K562 (cell line): ENCODE results near the gene PLPP7. TPM values are rescaled to one million over a fixed set of nuclear protein-coding genes. Genes with fewer than 3 reads are reported as not detected.

Experiments used
- ATAC-seq: fragments of 200-7000 bp; cut with Tn5 transposase; 3 replicates; pipeline ENCODE4 v1.9.1; 2020; ENCODE audit warnings: moderate library complexity
- BruUV-seq: library from RNA; stranded (reverse); fragments of 400-500 nt; replicated peaks from 2 replicates; lab custom pipeline; 2021; lab: Mats Ljungman, UMichigan
- CTCF ChIA-PET: fragments of 300-600 bp; formaldehyde crosslinking; extraction: SDS; loops from one replicate; lab custom pipeline; 2021; ENCODE audit warnings: low intra/inter-chr PET ratio; lab: Yijun Ruan, JAX
- POLR2A ChIA-PET: fragments of 300-600, 350-650 bp; sonication (Branson Sonifier 250); formaldehyde crosslinking; extraction: SDS; loops from one replicate; lab custom pipeline; 2021; ENCODE audit warnings: antibody characterized with exemption, inconsistent platforms; lab: Yijun Ruan, JAX
- DNase-seq, 4 experiments: peaks; one replicate each; pipeline versions ENCODE4 v3.0.0 to v3.0.0-alpha.2; 2011 to 2018; ENCODE audit warnings: low spot score in 3 of 4, mixed read lengths in 3 of 4; ENCODE audit errors: extremely low read depth in 1 of 4
- FAIRE-seq: peaks from 2 replicates; lab custom pipeline; 2011; peaks lifted over from hg19 to GRCh38; lab: Jason Lieb, UNC
- H2AFZ ChIP-seq: 2 replicates; pipeline ENCODE4 v1.6.0; 2011; ENCODE audit warnings: low read depth, low read length, control low read depth, inconsistent platforms
- H3K27ac ChIP-seq: fragments of 200-600 bp; 3 replicates; pipeline ENCODE4 v1.8.0; 2011; ENCODE audit warnings: low read depth, mild to moderate bottlenecking, control low read depth, inconsistent platforms, low read length, moderate library complexity, mixed read lengths; ENCODE audit errors: extremely low read depth
- H3K27me3 ChIP-seq, 2 experiments: fragments of 300-600 bp in 1 of 2; 2 replicates in 1 of 2; 3 replicates in 1 of 2; pipeline versions ENCODE4 v1.6.0 to v1.8.0; 2011; ENCODE audit warnings: inconsistent platforms in 2 of 2, low read length in 2 of 2, mild to moderate bottlenecking in 1 of 2, mixed read lengths in 1 of 2, moderate library complexity in 1 of 2; ENCODE audit not compliant: control insufficient read depth in 2 of 2, insufficient read depth in 2 of 2
- H3K36me3 ChIP-seq: fragments of 300-600 bp; 3 replicates; pipeline ENCODE4 v1.8.0; 2011; ENCODE audit warnings: mild to moderate bottlenecking, low read length, inconsistent platforms; ENCODE audit not compliant: control insufficient read depth, insufficient read depth
- H3K4me1 ChIP-seq, 2 experiments: fragments of 200-600 bp in 1 of 2; replicated peaks in 1 of 2; 2 replicates in 1 of 2; 3 replicates in 1 of 2; pipeline versions ENCODE4 v1.5.1 to v1.8.0; 2011; ENCODE audit warnings: inconsistent platforms in 2 of 2, low read length in 2 of 2, mild to moderate bottlenecking in 1 of 2, mixed read lengths in 1 of 2, moderate library complexity in 1 of 2; ENCODE audit not compliant: control insufficient read depth in 2 of 2, insufficient read depth in 2 of 2
- H3K4me2 ChIP-seq: 2 replicates; pipeline ENCODE4 v1.6.1; 2011; ENCODE audit warnings: low read length, control low read depth, inconsistent platforms, mixed read lengths; ENCODE audit not compliant: insufficient read depth
- H3K4me3 ChIP-seq: fragments of 200-600 bp; sonication (generic), shearing (Covaris generic); 2 replicates; pipeline ENCODE4 v1.5.1; 2016; ENCODE audit warnings: control low read depth, inconsistent platforms
- H3K79me2 ChIP-seq: fragments of 200-600 bp; 3 replicates; pipeline ENCODE4 v1.8.0; 2011; ENCODE audit warnings: low read length, inconsistent platforms; ENCODE audit not compliant: control insufficient read depth, insufficient read depth
- H3K9ac ChIP-seq, 2 experiments: 2 replicates each; pipeline versions ENCODE4 v1.6.0 to v1.6.1; 2011; ENCODE audit warnings: low read depth in 2 of 2, low read length in 2 of 2, control low read depth in 1 of 2, inconsistent platforms in 1 of 2, mild to moderate bottlenecking in 1 of 2, mixed read lengths in 1 of 2; ENCODE audit not compliant: insufficient read depth in 1 of 2
- H3K9me1 ChIP-seq: one replicate; pipeline ENCODE4 v1.6.0; 2011; ENCODE audit warnings: inconsistent platforms, mild to moderate bottlenecking, low read length, moderate library complexity; ENCODE audit not compliant: control insufficient read depth, insufficient read depth
- H3K9me3 ChIP-seq: replicated peaks from 2 replicates; pipeline ENCODE4 v1.5.1; 2011; ENCODE audit warnings: low read depth, low read length, inconsistent platforms; ENCODE audit not compliant: control insufficient read depth, insufficient read depth
- H4K20me1 ChIP-seq: replicated peaks from 2 replicates; pipeline ENCODE4 v1.6.1; 2011; ENCODE audit warnings: low read length, inconsistent platforms, mixed read lengths; ENCODE audit not compliant: control insufficient read depth, insufficient read depth
- ATF1 ChIP-seq, 2 experiments: fragments of 450-650 bp in 1 of 2; IDR thresholded peaks; 2 replicates each; pipeline ENCODE4 v1.6.1; 2016; ENCODE audit warnings: missing compliant biosample characterization in 1 of 2, missing genetic modification characterization in 1 of 2
- BCOR ChIP-seq: fragments of 450-650 bp; IDR thresholded peaks from 2 replicates; pipeline ENCODE4 v1.6.1; 2016
- CTCFL ChIP-seq: IDR thresholded peaks from 2 replicates; pipeline ENCODE4 v1.6.1; 2011; ENCODE audit warnings: borderline replicate concordance, low read depth, mild to moderate bottlenecking, moderate library complexity, low read length; ENCODE audit not compliant: insufficient read depth, poor library complexity, severe bottlenecking
- ESRRA ChIP-seq: fragments of 450-650 bp; IDR thresholded peaks from 2 replicates; pipeline ENCODE4 v1.6.1; 2014; ENCODE audit warnings: low read depth, mild to moderate bottlenecking, moderate library complexity, borderline replicate concordance
- FOXA1 ChIP-seq: fragments of 450-650 bp; IDR thresholded peaks from 2 replicates; pipeline ENCODE4 v1.6.1; 2016; ENCODE audit warnings: mild to moderate bottlenecking, borderline replicate concordance
- FOXP1 ChIP-seq: sonication (generic); formaldehyde crosslinking; IDR thresholded peaks from 2 replicates; pipeline ENCODE4 v1.8.0; 2022; ENCODE audit warnings: mild to moderate bottlenecking, missing genetic modification reagents
- GABPA ChIP-seq: fragments of 200-800 bp; sonication (Bioruptor generic); conservative IDR thresholded peaks from 2 replicates; pipeline ENCODE4 v1.6.1; 2016; ENCODE audit warnings: low read depth, missing genetic modification characterization, missing compliant biosample characterization
- HDAC2 ChIP-seq: fragments of 450-650 bp; IDR thresholded peaks from 2 replicates; pipeline ENCODE4 v1.6.1; 2016; ENCODE audit warnings: mild to moderate bottlenecking
- HIVEP1 ChIP-seq: fragments of 250-450 bp; sonication (Bioruptor Pico); IDR thresholded peaks from 2 replicates; pipeline ENCODE4 v1.4.0; 2020; ENCODE audit warnings: mild to moderate bottlenecking
- KDM1A ChIP-seq, 2 experiments: fragments of 450-650 bp; IDR thresholded peaks; 2 replicates each; pipeline ENCODE4 v1.6.1; 2016; ENCODE audit warnings: mild to moderate bottlenecking in 2 of 2
- KDM2B ChIP-seq: fragments of 250-450 bp; sonication (Bioruptor Pico); IDR thresholded peaks from 2 replicates; pipeline ENCODE4 v1.8.0; 2021; ENCODE audit warnings: mild to moderate bottlenecking, moderate library complexity
- L3MBTL2 ChIP-seq: fragments of 450-650 bp; IDR thresholded peaks from 2 replicates; pipeline ENCODE4 v1.6.1; 2016; ENCODE audit warnings: mild to moderate bottlenecking, moderate library complexity
- NRF1 ChIP-seq, 2 experiments: fragments of 450-650 bp; IDR thresholded peaks in 1 of 2; conservative IDR thresholded peaks in 1 of 2; 2 replicates each; pipeline ENCODE4 v1.6.1; 2014; ENCODE audit warnings: mild to moderate bottlenecking in 2 of 2
- PRPF4 ChIP-seq: fragments of 200-400 bp; formaldehyde crosslinking; IDR thresholded peaks from one replicate; pipeline ENCODE4 v1.6.1; 2017; ENCODE audit warnings: low read length, low read depth, mild to moderate bottlenecking; ENCODE audit not compliant: insufficient read depth, poor library complexity, severe bottlenecking
- RBM15 ChIP-seq: fragments of 200-400 bp; formaldehyde crosslinking; IDR thresholded peaks from 2 replicates; pipeline ENCODE4 v1.6.1; 2018; ENCODE audit warnings: mild to moderate bottlenecking, low read length, moderate library complexity; ENCODE audit not compliant: insufficient read depth
- RCOR1 ChIP-seq, 2 experiments: IDR thresholded peaks; 2 replicates each; pipeline ENCODE4 v1.6.1; 2012; ENCODE audit warnings: low read depth in 2 of 2, low read length in 2 of 2, borderline replicate concordance in 1 of 2, improper control_type of control experiment in 1 of 2
- USF1 ChIP-seq: sonication (generic); formaldehyde crosslinking; IDR thresholded peaks from 2 replicates; pipeline ENCODE4 v1.9.0; 2022; ENCODE audit warnings: mild to moderate bottlenecking, missing genetic modification reagents
- ZNF431 ChIP-seq: sonication (generic); formaldehyde crosslinking; IDR thresholded peaks from 2 replicates; pipeline ENCODE4 v1.8.0; 2022; ENCODE audit warnings: mild to moderate bottlenecking, missing genetic modification reagents
- ZNF583 ChIP-seq: fragments of 250-450 bp; sonication (Bioruptor Pico); IDR thresholded peaks from 2 replicates; pipeline ENCODE4 v1.4.0; 2020
- WGBS: fragments of 100-300 bp; shearing (Covaris generic); methylation state at CpG from one replicate; pipeline ENCODE4 v1.1.6; 2016; ENCODE audit warnings: low coverage, mixed read lengths; ENCODE audit not compliant: insufficient coverage; ENCODE audit errors: missing lambda C conversion rate; 5-methylcytosine and 5-hydroxymethylcytosine counted together
- in situ Hi-C: fragments of 300-500 bp; cut with MboI; formaldehyde crosslinking; loops from 4 replicates; pipeline ENCODE4 v1.15.0; 2018; ENCODE audit warnings: inconsistent platforms, mixed read lengths
- intact Hi-C: fragments of 100-400 bp; cut with micrococcal nuclease; formaldehyde crosslinking; loops from 2 replicates; pipeline ENCODE4 v1.14.2; 2022
- polyA plus RNA-seq, 8 experiments: library from polyadenylated mRNA; depleted of rRNA in 4 of 8; stranded (reverse) in 5 of 8; unstranded in 3 of 8; fragments of >200 nt; fragmentation: Nextera tagmentation in 2 of 8; fragmentation: Illumina TruSeq in 1 of 8; extraction: Ambion mirVana in 2 of 8; extraction: Trizol in 1 of 8; gene quantifications; 2 replicates each; pipeline versions ENCODE4 v1.2.1 to v1.2.3, GENCODE V29; 2011 to 2014; ENCODE audit warnings: inconsistent platforms in 1 of 8, missing spikeins in 1 of 8
- total RNA-seq, 7 experiments: library from RNA; depleted of rRNA in 6 of 7; stranded (reverse); fragments of >200 nt in 6 of 7; fragmentation: Illumina TruSeq in 2 of 7; extraction: Trizol in 2 of 7; gene quantifications; 2 replicates each; pipeline versions ENCODE4 v1.2.1 to v1.2.3, GENCODE V29; 2011 to 2021; ENCODE audit warnings: low replicate concordance in 1 of 7

The PLPP7 gene
- total and polyA plus RNA-seq, 9 of the 15 experiments (the other 6 are each of a cell fraction or from before 2014, with no cell fraction given) = 0.09 to 0.93 (median 0.18) TPM; not detected in 4

- H3K9me3 ChIP-seq = no peaks in the 10 kb centered on the region
- in situ Hi-C loops (no loop called here), intact Hi-C loops (no loop called here)
- 68% methylated on average over 10 of the region's 10 CpGs for WGBS
- no TSS peak for BruUV-seq
- peaks cover 9 to 51% of the 10 kb centered on the region in 2 experiments; a peak in 4 of 5 replicates for H3K4me1 ChIP-seq
- H3K36me3 ChIP-seq = no peaks in the 10 kb centered on the region
- no peaks in the 10 kb centered on the region for H4K20me1 ChIP-seq
- H3K27ac ChIP-seq = no peak overlapping the region
- DNase-seq (no peak), ATAC-seq (no peak), FAIRE-seq (no peak)
- no peak overlapping the region for H2AFZ ChIP-seq
- H3K27me3 ChIP-seq = no peaks in the 10 kb centered on the region
- H3K4me3 ChIP-seq = no peak overlapping the region
- no peaks in the 10 kb centered on the region for H3K79me2 ChIP-seq
- H3K4me2 ChIP-seq = no peak overlapping the region
- no peak overlapping the region for H3K9ac ChIP-seq
- ChIA-PET POLR2A (interaction anchor here (1.3 kb wide), 1 partner anchor 15 kb away, joined by 3 read pairs; no protein-coding TSS in a partner anchor), CTCF (no interaction called here)
- H3K9me1 ChIP-seq = no peaks in the 10 kb centered on the region
- TF ChIP-seq KDM2B (no peak), RBM15 (no peak), ESRRA (peak; percentile 26; the same call in 1 of the 2 replicates), FOXA1 (no peak), L3MBTL2 (no peak), BCOR (peak; percentile 85), HIVEP1 (no peak), FOXP1 (CRISPR knock-in tag) (no peak), HDAC2 (peak; percentile 48; the same call in 1 of the 2 replicates), ZNF431 (CRISPR knock-in tag) (no peak), USF1 (CRISPR knock-in tag) (no peak), PRPF4 (no peak), NRF1 (conservative IDR thresholded peaks at IDR 0.05 in 1 of 2, IDR thresholded peaks at IDR 0.05 in 1 of 2) (no peak), RCOR1 (IDR thresholded peaks at IDR 0.05; ENCODE audit: borderline replicate concordance in 1 of 2, low read depth in 2 of 2, low read length in 2 of 2) (peak in 1 of 2 experiments; percentile 73; a peak in 1 of 4 replicates), GABPA (tag) (no peak), KDM1A (IDR thresholded peaks at IDR 0.05) (peak; percentile 29 to 62; a peak in 1 of 4 replicates), ATF1 (CRISPR knock-in tag; IDR thresholded peaks at IDR 0.05) (no peak), ATF1 (tag; IDR thresholded peaks at IDR 0.05) (no peak), ZNF583 (CRISPR knock-in tag) (no peak), CTCFL (no peak)
These were observed 3.4 kb downstream of the PLPP7 start for GRCh38 chr9:131292937-131293336.
